GM12801 (cell line): ENCODE results near the gene PLPP3.

Source experiments
- TF ChIP-seq, protein P1 (sequence below): IDR thresholded peaks from one replicate; pipeline ENCODE4 v1.5.1; 2011; ENCODE audit warnings: control low read depth; ENCODE audit not compliant: insufficient read length; ENCODE audit errors: extremely low read depth

Gene PLPP3

DNA sequence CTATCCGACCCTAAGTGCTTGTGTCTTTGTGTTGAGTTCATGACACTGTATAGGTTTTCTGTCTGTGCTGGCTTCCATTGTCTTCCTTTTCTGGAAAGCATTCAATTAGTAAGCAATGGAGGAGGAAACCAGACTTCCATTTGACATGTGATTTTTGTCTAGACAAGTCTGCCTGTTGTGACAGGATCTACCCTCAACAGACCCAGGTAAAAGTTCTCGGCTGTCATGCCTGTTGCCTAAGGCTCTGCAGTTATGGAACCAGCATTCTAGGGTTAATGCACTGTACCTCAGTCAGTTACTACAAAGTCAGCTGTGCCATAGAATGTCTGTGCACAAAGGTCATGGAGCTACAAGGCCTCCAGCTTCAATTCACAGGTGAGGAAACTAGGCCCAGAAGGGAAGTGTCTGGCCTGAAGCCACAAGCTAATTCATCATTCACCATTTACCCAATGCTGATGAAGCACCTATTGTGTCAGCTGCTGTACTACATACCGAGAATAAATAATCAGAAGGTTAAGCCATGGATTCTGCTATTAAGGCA is 72.3 kb downstream of the PLPP3 start:
- TF ChIP-seq, protein P1, sequence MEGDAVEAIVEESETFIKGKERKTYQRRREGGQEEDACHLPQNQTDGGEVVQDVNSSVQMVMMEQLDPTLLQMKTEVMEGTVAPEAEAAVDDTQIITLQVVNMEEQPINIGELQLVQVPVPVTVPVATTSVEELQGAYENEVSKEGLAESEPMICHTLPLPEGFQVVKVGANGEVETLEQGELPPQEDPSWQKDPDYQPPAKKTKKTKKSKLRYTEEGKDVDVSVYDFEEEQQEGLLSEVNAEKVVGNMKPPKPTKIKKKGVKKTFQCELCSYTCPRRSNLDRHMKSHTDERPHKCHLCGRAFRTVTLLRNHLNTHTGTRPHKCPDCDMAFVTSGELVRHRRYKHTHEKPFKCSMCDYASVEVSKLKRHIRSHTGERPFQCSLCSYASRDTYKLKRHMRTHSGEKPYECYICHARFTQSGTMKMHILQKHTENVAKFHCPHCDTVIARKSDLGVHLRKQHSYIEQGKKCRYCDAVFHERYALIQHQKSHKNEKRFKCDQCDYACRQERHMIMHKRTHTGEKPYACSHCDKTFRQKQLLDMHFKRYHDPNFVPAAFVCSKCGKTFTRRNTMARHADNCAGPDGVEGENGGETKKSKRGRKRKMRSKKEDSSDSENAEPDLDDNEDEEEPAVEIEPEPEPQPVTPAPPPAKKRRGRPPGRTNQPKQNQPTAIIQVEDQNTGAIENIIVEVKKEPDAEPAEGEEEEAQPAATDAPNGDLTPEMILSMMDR, result no peak

DNA sequence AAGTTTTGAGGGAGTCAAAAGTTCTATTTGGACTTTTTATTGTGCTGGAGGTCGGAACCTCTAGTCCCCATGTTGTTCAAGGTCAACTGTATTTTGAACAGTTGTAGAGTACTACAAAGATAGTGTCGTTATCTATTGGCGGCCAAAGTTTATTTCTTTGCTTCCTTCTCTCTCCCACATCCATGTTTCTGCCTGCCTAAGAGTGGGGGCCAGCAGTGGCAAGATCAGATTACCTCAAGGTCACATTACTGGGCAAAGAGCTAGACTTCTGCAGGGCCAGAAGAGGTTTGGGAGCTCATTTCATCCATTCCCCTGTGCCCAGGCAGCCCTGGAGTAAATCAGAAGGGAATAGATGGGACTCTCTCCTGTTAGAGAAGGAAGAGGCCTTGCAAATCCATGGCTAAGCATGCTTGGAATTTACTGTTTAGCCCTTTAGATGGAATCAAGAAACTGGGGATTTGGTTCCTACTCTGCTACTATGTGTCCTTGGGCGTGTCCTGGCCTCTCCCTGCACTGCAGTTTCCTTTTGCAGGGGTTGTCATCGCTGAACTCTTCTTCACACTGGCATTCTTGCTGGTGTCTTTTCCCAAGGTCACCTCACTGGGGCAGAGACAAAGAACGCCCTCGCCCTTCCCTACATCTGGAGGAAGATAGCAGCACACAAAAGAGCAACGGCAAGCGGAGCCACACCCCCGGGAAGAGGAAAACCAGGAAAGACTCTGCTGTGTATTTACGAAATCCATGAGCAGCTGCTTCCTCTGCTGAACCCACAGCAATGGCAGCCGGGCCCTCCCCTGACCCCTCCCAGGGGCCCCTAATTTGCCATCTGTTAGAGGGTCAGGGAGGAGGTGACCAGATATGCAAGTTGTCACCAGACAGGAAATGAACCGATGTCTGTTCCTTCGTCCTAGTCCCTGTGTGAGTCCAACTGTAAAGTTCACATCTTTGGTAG is 73.3 kb downstream of the PLPP3 start:
- TF ChIP-seq, protein P1, result no peak

DNA sequence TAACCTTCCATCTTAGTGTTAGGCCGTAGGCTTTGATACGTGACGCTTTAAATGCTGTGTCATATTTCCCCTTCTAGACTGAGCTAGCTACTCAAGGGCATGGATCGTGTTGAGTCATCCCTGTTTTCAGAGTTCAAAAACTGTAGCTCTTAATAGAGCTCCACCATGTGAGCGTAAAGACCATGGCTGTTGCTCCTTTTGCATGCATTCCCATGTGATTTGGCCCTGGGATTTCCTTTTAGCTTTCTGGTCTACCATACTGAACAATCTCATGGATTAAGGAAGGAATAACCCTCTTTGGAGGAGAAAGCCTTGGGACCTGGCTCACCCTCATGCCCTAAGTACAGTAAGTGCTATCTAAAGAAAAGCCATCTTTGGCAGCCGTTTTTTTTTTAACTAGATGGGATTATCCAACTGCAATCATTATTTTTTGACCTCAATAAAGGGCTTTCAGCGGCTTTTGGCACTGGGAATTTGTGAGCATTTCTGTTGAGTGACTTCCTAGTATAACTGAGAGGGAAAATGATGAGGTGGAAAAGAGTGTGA is 76.6 kb downstream of the PLPP3 start:
- TF ChIP-seq, protein P1, result no peak

DNA sequence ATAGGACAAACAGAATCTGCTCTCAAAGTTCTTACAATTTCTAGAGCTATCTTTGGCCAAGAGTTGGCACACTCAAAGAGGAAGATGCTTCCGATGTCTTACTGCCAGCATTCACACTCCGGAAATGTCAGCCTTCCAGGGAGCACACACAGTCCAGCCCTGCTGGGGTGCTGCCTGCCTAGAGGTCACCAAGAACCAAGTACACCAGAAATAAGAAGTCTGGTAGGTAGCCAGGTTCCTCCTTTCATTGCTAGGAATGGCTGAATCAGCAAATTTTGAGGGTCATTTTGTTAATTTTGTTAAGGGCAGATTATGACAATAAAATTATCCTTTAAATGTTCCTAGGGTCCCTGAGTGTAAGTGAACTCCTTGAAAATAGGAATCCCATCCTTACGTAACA is 77.5 kb downstream of the PLPP3 start:
- TF ChIP-seq, protein P1, result no peak

DNA sequence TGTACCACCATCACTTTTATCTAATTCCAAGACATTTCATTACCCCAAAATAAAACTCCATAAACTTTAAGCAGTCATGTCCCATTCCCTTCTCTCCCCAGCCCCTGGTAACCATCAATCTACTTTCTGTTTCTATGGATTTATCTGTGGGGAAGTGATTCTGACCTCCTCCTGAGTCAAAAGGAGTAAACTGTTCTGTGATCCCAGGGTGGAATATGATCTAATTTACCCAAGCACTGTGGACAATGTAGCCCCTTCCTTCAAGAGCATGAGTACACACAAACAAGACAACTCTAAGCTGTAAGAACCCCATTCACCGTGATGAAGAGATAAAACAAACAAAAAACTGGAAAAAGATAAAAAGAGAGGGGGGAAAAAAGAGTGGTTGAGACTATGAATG is 77.9 kb downstream of the PLPP3 start:
- TF ChIP-seq, protein P1, result no peak

DNA sequence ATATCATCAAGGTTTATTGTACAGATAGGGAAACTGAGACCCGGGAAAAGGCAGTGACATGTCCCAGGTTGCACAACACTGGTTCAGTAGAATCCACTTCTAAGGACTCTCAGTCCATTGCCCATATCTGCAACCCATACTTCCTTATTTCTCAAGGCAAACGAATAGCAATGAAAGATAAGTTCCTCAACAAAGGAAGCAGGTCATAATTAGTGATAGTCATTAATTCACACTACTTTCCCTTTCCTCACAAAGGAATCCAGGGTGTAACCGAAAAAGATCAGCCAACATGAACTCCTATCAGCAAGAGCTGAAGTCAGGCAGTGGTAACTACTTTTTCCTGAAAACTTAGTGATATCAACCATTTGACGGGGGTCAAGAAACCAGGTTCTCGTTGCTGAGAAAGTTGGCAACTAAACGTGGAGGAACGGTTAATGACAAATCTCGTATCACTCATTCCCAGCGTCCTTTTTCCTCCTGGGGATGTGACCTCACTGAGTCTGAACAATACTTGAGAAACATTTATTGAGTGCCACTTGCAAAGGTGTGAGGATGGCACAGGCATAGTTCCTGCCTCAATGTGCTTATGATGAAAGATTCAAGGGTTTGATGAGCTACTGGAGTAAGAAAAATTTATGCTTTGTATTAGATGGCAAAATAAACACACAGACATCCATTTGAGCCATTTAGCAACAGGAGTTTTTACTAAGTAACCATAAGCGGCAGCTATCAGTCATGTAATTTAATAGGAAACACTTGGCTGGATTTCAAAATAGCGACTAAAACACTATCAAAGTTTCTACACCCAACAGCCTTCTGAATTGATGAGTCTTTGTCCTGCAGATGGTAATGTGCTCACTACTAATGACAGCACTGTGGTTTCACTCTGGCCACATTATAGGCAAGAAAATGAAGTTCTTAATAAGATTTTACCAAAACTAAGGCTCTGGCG is 82.3 kb downstream of the PLPP3 start:
- TF ChIP-seq, protein P1, result no peak
